RWPE1 (cell line): Measurements from ENCODE around the gene SOWAHC.

ENCODE experiments used
- CTCF ChIA-PET: fragments of 350-600 bp; sonication (Branson Sonifier 250); formaldehyde crosslinking; extraction: SDS; loops from one replicate; lab custom pipeline; 2021; lab: Yijun Ruan, JAX
- POLR2A ChIA-PET: fragments of 400-600 bp; formaldehyde crosslinking; extraction: SDS; loops from one replicate; lab custom pipeline; 2020; ENCODE audit warnings: antibody characterized with exemption; ENCODE audit not compliant: low non-redundant PET; lab: Yijun Ruan, JAX
- DNase-seq: peaks from one replicate; pipeline ENCODE4 v3.0.0; 2012; ENCODE audit warnings: low spot score
- H3K27ac ChIP-seq: fragments of 450-650 bp; 2 replicates; pipeline ENCODE4 v1.5.1; 2017
- TF ChIP-seq, protein P1 (sequence below): fragments of 450-650 bp; conservative IDR thresholded peaks from 2 replicates; pipeline ENCODE4 v1.5.1; 2017; ENCODE audit warnings: low read depth, mild to moderate bottlenecking

The SOWAHC gene

DNA sequence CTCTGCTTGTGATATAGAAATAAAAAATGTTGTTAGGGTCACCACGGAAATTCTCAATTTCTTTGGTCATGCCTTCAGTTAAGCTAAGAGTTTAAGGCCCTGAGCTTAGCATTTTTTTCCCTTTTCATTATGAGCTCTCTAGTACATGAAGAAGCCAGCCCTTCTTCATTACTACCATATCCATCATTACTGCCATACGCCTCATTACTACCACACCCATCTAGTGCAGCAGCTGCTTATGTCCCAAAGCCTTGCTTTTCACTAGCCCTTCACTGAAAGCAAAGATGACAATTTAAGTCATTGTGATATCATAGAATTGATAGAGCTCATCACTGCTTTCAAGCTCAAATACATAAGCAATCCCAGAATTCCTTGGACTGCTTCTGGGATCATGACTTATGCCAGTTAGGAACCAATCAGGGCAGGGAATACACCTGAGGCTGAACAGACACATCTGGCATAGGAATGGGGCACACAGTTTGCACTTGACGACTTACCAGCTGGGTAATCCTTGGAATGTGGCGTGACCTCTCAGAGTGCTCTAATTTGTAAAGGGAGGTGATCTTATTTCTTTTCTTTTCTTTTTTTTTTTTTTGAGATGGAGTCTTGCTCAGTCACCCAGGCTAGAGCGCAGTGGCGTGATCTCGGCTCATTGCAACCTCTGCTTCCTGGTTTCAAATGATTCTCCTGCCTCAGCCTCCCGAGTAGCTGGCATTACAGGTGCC lies 40.3 kb downstream of the SOWAHC start:
- TF ChIP-seq, protein P1, sequence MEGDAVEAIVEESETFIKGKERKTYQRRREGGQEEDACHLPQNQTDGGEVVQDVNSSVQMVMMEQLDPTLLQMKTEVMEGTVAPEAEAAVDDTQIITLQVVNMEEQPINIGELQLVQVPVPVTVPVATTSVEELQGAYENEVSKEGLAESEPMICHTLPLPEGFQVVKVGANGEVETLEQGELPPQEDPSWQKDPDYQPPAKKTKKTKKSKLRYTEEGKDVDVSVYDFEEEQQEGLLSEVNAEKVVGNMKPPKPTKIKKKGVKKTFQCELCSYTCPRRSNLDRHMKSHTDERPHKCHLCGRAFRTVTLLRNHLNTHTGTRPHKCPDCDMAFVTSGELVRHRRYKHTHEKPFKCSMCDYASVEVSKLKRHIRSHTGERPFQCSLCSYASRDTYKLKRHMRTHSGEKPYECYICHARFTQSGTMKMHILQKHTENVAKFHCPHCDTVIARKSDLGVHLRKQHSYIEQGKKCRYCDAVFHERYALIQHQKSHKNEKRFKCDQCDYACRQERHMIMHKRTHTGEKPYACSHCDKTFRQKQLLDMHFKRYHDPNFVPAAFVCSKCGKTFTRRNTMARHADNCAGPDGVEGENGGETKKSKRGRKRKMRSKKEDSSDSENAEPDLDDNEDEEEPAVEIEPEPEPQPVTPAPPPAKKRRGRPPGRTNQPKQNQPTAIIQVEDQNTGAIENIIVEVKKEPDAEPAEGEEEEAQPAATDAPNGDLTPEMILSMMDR = no peak
- CTCF ChIA-PET = no interaction called here
- H3K27ac ChIP-seq = no peak overlapping the region
- DNase-seq = no peak
- POLR2A ChIA-PET = interaction anchor here (0.6 kb wide), 1 partner anchor 52 kb away, joined by 6 read pairs; no protein-coding TSS in a partner anchor

DNA sequence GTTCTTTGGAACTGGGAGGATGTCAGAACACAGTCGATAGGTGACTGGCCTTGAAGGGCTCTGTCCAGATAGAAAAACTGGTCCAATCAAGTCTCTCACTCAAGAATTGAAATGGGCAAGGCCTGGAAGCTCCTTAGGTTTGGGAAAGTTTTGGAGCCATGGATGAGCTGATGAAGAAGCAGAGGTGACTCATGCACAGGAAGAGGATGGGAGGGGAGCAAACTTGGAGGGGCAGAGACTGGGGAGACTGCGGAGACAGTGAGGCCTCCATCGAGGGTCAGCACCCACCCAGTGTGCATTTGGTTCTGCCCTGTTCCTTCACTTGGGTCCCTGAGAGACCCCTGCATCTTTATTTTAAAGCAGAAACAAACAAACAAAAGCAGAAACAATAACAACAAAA lies 41.1 kb downstream of the SOWAHC start:
- POLR2A ChIA-PET = no interaction called here
- DNase-seq = no peak
- TF ChIP-seq, protein P1 = no peak
- CTCF ChIA-PET = no interaction called here
- no peak overlapping the region for H3K27ac ChIP-seq

DNA sequence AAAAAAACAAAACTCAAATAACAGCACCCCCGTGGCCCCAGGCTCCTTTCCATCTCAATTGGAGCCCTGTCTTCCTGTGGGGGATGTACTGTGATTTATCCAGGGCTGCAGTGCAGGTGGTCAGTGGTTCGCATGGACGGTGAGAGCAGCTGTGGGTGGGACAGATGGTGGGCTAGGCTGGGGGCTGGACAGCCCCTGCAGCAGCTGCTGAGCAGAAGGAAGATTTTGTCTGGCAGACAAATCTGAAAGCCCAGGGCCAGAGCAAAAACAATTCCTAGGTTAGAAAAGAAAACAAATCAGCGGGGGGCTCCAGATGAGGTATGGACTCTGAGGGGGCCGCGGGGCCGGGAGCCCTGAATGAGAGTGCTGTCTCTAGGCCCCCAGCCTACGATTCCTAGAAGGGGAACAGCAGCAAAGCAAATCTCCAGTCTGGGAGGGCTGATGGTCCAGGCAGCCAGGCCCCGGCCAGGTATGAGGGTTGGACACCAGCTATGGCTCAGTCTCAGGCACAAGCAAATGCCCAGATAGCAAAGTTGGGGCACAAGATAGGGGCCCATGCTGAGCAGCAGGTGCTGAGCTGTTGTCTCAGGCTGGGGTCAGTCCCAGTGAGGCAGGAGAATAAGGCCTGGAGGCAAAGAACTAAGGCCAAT lies 45.4 kb downstream of the SOWAHC start:
- TF ChIP-seq, protein P1 = no peak
- H3K27ac ChIP-seq = no peak overlapping the region
- CTCF ChIA-PET = no interaction called here
- POLR2A ChIA-PET = no interaction called here
- DNase-seq = no peak

DNA sequence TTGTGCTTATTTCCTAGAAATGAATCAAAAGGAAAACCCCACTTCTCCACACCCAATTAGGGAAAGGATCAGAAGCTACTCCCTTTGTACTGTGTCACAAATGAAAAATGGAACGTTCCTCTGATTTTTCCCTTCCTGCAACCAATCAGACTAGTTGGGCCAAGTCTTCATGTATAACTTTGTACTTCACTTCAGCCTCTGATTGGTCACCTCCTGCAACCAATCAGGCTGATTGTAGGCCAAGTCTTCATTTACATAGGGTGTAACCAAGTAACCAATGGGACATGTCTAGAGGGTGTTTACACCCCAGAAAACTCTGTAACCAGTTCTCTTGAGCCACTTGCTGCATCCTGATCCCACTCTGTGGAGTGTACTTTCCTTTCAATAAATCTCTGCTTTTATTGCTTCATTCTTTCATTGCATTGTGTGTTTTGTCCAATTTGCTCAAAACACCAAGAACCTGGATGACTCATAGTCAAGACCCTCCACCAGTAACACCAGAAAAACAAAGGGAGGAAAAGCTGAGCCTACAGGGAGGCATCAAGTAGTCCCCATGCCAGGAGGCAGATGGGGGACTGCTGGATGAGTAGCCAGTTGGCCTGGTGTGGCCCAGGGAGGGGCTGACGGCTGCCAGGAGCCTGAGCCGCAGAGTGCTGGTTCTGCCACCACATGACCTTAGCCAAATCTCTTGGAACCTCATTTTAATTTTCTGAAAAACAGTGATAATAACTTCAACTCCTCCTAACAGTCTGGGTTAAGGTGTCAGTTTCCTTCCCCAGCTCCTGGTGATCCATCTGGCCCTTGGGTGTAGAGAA lies 46.1 kb downstream of the SOWAHC start:
- no peak overlapping the region for H3K27ac ChIP-seq
- CTCF ChIA-PET = interaction anchor here (0.6 kb wide), 1 partner anchor 54 kb away, joined by 4 read pairs; no protein-coding TSS in a partner anchor
- no peak for DNase-seq
- TF ChIP-seq, protein P1 = no peak
- POLR2A ChIA-PET = no interaction called here

DNA sequence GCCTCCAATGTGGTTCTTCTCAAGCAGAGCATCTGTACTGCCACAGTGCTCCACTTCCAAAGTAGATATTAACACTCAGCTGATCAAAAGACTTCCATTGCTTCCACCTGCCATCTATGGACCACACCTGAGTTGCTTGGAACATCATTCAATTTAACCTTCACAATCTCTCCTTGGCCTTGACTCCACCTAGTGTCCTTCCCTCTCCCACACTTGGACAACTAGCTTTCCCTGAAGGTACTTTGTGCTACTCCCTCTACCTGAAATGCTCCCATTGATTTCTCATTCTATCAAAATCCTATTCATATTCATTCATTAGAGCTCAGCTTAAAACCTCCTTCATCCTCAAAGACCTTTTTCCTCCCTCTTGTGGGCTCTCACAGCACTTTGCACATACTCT lies 48.7 kb downstream of the SOWAHC start:
- DNase-seq = no peak
- TF ChIP-seq, protein P1 = no peak
- ChIA-PET CTCF (interaction anchor here (0.5 to 1.8 kb wide), 6 partner anchors 16 to 559 kb away, joined by 3 to 13 read pairs (median 5); no protein-coding TSS in a partner anchor), POLR2A (interaction anchor here (1.0 kb wide), 1 partner anchor 49 kb away, joined by 3 read pairs; the partner anchor contains the start of genes SEPTIN10 and SOWAHC)
- no peak overlapping the region for H3K27ac ChIP-seq

DNA sequence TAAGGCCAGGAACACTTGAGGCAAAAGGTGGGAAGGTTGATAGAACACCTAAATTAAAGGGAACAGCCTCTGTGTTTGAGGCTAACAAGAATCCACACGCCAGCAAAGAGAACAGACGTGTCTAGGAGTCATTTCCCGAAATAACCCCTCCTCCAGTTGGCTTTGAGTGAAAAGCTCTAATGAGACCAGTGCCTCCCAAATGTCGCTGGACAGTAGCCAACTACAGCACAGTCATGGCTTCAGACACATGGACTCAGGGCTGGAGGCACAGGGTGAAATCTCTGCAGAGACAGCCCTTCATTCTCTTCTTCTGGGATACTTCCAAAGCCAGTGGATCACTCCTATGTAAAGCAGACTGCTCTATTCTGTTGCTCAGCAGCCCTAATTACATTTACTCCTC lies 49.6 kb downstream of the SOWAHC start:
- DNase-seq = peak; percentile 61
- POLR2A ChIA-PET = no interaction called here
- peak overlapping the region; percentile 66 for H3K27ac ChIP-seq
- CTCF ChIA-PET = interaction anchor here (0.6 to 1.8 kb wide), 6 partner anchors 15 to 662 kb away, joined by 3 to 13 read pairs (median 6); no protein-coding TSS in a partner anchor
- TF ChIP-seq, protein P1 = no peak
